Left renal cortex interstitium (tissue), 4 donors: ENCODE results near the gene NFIA. TPM values are rescaled to one million over a fixed set of nuclear protein-coding genes. Genes with fewer than 3 reads are reported as not detected.

ENCODE experiments used
- DNase-seq, 4 donors: peaks; one replicate each; pipeline ENCODE4 v3.0.0-alpha.2; 2013; ENCODE audit warnings: low read depth in 4 of 4, low spot score in 2 of 4, missing footprints in 1 of 4
- polyA plus RNA-seq, 4 donors: library from polyadenylated mRNA; unstranded; fragments of 120-200 nt; gene quantifications; one replicate each; pipeline ENCODE4 v1.2.1, GENCODE V29; 2013; ENCODE audit not compliant: insufficient read length in 4 of 4

NFIA gene
- polyA plus RNA-seq, 4 donors = 15.6 to 19.6 (median 16.0) TPM

DNA sequence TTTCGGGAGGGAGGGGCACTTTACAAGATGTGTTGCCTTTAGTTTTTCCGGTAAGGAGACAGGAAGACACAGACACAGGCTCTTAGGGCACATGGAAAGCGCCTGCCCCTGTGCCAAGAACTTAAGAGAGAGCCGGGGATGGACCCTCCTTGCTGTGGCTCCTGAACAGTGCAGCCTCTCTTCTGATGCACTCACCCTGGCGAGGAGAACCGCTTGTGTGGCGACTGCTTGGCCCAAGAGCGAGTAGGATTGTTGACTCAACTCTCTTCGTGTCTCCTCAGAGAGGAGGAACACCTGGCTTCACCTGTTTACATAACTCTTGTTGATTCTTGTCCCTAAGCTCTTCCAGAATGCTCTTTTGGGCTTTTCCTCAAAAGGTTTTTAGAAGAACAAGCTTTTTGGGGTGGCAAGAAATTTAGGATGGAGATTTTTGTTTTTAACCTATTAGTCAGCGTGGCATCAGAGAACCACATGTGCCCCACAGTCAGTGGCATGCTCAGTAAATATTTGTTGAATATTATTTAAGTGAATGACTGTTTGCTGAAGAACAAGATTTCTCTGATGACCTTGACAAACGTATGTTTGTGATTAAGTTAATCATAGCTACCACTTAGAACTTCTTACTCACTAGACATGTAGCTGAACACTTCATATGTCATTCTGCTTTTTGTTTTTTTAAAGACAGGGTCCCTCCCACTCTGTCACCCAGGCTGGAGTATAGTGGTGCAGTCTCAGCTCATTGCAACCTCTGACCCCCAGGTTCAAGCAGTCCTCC is 60.6 kb downstream of the NFIA start:
- no peak for DNase-seq

DNA sequence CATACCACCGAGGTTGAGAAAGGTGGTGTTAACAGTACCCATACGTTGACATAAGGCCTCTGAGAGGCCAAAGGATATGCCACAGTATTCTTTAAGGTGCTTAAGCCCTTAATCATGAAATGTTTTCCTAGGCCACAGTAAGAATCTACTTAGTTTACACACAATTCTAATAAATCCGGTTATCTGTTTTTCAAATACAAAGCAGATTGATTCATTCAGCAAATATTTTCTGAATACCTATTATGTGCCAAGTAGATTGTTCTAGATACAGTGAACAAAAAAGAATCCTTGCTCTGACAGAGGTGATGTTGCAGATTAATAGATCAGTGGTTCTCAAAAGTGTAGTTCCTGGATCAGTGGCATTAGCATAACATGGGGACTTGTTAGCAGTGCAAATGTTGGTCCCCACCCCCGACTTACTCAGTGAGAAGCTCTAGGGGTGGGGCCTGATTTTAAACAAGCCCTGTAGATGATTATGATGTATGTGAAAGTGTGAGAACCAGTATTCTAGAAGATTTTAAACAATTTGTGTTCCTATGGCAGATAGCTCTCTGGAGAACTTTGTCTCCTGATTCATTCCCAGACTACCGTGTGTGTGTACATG is 61.6 kb downstream of the NFIA start:
- DNase-seq = no peak

DNA sequence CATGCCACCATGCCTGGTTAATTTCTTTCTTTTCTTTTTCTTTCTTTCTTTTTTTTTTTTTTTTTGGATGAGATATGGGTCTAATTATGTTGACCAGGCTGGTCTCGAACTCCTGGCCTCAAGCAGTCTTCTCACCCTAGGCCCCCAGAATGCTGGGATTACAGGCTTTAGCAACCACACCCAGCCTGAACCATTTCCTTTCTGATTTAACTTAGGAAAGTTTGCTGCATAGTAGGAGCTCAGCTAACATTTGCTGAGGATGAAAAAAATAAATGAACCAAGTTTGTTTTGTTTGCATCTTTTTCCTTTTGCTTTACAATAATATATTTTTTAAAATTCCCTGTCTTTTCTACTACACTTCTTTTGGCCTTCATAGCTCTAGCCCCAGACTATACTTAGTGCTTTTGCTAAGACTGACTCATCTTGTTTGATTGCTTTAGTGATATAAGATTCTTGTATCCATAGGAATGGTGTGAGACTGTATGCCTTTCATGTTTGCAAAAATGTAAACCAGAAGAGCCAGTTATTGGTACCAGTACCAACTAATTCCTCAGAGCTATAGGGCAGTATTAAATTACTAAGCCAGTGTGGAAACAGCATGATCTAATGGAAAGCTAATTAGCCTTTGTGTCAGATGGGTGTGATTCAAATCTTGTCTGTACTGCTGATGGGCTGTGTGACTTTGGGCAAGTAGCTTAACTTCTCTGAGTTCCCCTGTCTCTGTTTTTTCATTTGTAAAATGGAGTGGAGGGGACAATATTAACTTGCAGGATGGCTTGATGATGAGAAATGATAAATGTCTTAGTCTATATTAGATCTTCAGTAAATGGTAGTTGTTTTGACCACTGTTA is 66.9 kb downstream of the NFIA start:
- no peak for DNase-seq

DNA sequence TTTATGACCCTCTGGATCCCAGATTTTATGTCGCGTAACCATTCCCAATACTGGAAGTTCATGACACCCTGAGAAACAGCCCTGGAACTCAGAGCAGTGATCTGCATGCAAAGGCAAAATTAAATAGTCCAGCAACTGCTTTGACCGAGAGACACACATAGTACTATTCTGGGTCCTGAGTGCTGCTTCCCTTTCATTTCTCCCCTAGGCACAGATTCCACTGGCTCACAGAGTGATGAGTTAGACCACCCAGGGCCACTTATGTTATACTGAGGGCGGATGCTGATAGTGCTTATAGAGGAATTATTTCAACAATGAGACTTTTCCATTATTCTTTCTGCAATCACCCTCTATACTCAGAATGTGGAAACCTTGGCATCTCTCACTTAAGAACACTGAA is 69.2 kb downstream of the NFIA start:
- no peak for DNase-seq

DNA sequence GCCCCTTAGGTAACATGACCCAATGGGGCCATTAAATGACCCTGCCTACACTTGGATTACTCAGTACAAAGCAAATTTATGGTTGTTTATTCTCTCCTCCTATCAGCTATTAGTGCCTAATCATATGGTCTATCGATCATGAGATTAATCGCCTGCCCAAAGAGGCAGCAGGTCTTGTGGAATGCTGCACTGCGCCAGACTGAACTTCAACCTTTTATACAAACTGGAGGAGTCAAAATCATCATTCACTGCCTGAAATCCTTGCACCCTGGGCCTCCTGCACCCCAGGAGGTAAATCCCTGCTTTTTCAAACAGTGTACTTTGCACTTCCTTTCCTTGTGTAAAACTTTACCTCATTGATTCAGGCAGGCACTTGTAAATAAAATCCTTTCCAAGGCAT is 69.7 kb downstream of the NFIA start:
- DNase-seq = no peak

DNA sequence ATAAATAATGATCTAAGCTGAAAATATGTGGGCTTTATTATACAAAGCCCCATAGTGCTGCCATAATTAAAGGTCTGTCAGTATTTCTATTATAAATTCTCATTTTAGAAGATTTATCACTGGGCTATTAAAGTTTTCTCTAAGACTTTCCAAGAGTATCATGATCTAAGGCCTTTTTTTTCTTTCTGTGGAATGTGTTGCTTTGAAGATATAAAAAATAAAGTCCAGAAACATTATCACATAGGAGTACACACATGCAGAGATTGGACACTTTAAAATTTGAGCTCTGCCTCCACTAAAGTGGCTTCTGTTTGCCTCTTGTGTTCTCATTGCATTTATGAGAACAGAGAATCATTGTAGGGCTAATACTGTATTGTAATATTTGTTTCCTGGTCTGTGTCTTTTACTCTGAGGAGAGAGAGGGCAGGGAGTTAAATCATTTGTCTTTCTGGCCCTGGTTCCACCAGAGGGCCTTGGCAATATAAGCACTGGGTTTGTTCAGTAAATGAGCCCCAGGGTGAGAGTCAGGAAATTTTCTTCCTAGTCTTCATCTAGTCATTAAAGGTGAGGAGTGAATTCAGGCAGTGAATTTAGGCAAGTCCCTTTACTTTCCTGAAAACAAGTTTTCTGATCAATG is 70.2 kb downstream of the NFIA start:
- DNase-seq = no peak

DNA sequence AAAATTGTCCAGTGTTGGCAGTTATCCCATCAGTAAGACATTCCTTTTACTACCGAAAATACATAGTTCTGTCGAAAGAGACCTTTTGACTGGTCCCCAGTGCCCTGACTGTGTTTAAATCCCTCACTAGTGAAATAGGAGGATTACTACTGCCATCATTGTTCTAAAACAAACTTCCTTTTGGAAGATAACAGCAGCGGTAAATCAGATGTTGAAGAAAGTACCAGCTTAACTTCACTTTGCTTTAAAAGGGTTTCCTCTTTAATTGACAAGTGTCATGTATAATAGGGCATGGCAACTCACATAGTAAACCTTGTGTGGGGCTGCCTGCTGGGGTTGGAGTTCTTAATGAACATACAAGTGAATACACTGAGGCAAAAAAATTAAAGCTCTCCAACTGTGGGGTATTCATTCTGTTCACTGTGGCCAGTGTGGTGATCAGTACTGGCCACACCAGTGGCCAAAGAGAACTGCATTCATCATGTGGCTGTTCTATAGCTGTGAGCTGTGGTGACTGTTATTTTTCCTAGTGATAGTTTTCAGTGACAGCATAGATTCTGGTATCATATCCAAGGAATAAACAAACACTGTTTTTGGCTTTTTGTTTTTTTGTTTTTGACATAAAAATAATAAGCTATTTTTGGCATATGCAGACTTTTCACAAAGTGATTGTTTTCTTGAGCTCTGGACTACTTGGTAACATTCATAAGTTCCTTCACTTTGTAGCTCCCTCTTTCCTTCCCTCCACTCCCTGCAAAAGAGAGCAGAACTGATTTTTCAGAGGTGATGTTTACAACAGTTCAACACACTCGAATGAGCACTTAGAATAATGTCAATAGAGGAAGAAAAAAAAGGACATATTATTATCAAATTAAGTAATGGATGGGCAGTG is 74.5 kb downstream of the NFIA start:
- no peak for DNase-seq

DNA sequence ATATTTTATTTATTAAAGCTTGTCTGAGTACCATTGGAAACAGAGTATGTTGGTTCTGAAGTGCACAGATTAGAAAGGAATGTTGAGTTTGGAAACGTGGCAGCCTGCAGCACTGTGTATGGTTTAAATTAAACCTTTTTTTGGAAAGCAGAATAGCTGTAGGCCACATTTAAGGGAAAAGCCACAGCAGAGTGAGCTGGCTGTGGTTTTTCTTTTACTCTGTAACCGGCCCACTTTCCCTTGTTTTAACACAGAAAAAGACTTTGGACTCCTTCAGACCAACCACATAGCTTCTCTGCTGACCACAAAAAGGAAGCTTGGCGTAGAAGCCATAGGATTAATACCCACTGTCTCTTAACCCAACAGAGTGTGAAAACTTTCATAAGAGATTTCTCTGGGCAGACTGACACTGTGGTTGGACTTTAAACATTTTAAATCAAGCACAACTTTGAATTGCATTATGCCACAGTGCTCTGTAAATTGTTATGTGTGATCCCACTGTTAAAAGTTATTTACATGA is 75.2 kb downstream of the NFIA start:
- no peak for DNase-seq

DNA sequence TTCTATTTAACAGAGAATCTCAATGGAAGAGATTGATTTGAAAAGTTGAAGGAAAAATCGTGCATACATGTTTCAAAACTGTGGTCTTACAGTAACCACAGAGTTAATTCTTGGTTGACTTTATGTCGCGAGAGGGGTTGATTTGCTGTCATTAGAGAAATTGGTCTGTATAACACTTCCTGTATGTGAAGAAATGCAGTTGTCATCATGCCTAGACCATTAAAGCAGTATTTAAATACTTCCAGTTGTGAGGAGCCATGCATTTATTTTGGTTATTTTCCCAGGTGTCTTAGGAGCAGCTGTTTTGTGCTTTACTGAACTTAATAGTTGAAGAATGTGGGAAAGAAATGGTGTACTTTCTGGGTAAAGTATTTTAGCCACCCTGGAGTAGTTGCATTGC is 76.2 kb downstream of the NFIA start:
- no peak for DNase-seq

DNA sequence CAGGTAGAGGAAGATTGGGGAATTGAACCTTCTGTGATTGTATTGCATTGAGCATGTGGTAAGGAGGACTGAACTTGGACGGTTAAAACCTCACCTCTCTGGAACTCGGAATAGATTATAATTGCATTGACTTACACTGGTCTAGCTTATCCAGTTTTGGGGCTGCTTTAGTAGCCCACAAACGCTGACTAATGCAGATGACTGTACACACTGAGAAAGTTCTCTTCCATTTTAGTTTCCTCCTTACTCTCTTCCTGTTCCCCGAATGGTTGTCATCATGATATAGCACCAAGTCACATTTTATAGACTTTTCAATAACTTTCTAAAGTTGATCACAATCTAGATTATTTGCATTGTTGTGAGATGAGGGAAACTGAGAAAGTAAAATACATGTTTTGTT is 78.2 kb downstream of the NFIA start:
- DNase-seq = no peak

DNA sequence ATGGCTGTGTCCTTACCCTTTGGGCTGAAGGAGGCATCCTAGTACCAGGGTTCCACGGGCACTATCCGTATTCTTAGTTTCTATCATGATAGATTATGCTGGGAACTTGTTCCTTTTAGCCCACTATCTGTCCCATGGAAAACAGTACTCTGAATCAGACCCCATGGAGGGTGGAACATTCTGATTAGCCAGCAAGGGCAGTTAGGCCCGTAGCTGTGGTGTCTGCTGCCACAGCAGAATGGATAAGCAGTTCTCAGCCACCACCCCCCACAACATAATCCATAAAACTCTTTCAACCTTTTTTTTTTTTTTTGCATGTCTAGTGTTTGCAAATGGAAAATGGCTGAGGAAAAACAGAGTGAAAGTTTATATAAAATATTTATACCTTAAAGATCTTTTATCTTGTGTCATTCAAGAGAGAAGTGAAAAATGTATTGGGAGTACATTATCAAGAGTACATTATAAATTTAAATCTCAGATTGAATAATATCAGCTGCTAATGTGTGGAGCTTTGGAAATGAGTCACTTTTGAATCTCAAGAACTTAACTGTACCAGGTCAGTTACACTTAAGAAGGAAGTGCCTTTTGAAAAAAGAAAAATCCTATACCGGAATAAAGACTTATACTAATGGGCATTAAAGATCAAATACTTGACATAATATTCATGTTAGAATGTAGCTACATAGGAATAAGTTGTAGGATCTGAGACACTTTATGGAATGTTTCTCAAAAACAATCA is 80.3 kb downstream of the NFIA start:
- no peak for DNase-seq

DNA sequence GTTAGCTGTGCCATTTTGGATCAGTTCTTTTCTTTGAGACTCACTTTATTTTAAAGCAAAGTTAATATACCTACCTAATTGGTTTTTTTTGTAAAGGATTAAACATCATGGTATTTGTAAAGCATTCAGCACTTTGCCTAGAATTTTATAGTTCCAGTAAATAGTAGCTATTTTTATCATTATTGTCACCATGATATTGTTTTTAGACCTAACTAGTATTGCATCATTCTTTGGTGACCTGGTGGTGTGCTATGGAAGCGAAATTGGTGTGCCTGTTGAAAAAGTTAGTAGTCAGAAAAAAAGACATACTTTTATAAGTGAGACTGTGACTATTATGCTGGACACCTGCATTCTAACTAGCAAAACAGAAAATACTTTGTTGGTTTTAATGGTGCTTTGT is 81.0 kb downstream of the NFIA start:
- DNase-seq = no peak

DNA sequence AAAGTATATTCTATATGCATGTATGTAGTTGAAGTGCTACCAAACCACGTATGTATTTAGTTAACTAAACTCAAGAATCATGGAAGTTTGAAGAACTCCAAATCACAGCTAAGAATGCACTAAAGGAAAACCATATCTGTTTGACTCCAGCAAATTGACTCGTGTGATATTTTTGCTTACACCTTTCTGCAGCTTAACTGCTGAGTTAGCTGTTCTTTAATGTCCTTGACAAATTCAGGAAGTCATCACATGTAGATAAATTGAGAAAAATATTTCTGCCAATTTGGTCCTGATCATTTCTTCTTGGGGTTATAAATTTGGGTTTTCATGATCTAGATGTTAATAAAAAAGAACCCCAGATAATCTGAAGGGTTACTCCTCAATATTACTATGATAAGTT is 83.0 kb downstream of the NFIA start:
- no peak for DNase-seq

DNA sequence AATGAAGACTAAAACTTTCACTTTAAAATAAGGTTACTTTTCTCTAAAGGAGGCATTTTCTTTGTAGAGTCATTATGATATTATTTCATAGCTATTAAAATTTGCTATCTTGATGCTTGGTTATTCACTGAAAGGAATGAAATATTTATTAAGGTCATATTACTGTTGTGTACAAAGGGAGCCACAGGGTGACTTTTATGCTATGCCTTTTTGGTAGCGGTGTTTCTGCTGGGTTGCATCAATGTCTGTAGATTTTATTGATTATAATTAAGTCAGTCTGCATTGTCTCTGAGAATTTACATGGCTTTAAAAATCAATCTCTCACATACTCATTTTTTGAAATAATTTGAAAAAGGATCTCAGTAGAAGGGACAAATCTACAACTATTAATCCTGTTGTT is 84.9 kb downstream of the NFIA start:
- DNase-seq = no peak

DNA sequence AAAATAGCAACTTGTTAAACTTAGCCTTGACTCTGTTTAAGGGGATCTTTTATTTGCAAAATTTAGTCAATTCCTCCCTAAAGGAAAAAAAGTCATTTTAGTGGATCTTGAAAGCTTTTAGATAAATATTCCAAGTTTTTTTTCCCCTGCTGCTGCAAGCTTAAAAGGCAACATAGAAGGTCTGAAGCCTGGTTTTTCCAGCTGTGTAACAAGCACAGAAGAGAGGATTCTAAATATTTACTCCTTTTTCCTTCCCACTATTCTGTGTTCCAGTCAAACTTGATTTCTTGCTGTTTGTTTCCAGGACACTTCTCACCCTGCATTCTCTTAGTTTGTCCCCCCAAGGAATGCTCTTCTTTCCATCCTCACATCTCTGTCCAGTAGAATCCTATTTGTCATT is 86.7 kb downstream of the NFIA start:
- DNase-seq = no peak

DNA sequence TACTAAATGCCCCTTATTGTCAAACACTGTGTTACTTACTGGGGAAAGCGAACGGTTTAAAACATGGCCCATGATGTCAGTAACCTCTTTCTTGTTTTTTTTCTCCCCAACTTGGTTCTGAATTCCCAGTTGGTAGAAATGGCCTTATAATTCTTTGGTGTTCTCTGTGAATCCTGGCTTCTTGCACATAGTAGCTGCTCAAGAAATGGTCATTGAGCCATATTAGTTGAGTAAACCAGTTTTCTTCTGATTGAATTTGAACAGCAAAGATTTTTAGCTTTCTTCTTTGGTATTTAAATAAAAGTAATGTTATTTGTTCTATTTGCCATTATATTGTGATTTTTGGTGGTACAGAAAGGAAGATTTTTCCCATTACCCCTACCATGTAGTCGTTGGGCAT is 87.3 kb downstream of the NFIA start:
- no peak for DNase-seq

DNA sequence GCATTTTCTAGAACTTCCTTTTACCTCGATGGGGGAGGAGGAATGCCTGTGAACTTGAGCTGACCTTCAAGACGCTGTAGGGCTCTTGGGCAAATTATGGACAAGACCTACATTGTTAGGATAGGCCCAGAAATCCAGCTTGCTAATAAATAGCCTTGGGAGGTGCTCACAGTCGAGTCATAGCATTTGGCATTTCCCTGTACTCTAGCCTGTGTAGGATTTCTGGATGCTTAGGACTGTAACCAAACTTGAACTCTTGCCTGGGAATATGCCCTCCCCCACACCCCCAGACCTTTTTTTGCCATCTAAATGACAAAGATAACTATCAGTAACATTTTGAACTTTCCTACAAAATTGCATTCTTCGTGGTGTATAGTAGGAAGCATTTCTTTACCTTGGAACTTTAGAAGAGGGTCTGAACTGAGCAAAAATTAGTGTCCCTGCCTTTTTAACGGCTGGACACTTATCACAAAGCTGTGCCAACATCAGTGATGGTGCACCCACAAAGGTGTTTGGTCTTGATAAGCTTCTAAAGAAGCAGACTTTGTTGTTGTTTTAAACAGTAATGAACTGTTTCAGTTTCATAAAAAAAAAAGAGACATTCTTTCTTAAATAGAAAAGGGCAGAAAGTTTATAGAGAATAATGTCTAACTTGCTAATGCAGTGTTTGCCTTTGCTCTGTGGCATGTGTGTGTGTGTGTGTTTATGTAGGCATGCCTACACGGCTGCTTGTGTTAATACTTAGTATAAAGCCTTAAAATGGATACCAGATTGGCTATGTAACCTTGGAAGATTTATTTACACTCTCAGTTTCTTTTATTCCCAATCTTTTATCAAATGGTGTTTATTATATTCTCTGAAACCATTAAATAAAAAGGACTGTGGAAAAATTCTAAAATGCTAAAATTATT is 88.2 kb downstream of the NFIA start:
- no peak for DNase-seq

DNA sequence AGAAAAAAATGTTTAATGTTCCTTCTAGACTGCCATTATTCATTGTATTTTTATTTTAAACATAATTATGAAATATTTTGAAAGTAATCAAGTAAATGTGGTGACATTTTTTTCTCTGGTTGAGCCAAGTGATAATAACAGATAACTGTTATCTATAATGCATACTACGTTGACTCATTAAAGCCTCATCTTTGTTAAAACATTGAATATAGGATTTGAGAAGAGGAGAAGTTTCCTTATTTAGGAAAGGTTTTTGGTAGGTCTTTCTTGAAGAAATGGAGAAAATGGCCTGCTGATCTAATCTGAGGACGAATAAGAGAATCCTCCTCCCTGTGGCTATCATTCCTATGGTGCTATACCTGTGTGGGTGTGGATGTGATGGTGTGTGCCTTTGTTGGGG is 89.0 kb downstream of the NFIA start:
- no peak for DNase-seq
